Embryonic facial prominence (tissue), 1 donor: ENCODE measurements around the gene GAB2.
"Not testable (repeated sequence)": the region's sequence is repeated elsewhere in the genome, so short reads cannot be mapped to it uniquely, and the experiment has no call there.

Source experiments
- DNase-seq: peaks from one replicate; pipeline ENCODE4 v3.0.0-alpha.2; 2016; ENCODE audit errors: extremely low spot score

Gene GAB2

DNA sequence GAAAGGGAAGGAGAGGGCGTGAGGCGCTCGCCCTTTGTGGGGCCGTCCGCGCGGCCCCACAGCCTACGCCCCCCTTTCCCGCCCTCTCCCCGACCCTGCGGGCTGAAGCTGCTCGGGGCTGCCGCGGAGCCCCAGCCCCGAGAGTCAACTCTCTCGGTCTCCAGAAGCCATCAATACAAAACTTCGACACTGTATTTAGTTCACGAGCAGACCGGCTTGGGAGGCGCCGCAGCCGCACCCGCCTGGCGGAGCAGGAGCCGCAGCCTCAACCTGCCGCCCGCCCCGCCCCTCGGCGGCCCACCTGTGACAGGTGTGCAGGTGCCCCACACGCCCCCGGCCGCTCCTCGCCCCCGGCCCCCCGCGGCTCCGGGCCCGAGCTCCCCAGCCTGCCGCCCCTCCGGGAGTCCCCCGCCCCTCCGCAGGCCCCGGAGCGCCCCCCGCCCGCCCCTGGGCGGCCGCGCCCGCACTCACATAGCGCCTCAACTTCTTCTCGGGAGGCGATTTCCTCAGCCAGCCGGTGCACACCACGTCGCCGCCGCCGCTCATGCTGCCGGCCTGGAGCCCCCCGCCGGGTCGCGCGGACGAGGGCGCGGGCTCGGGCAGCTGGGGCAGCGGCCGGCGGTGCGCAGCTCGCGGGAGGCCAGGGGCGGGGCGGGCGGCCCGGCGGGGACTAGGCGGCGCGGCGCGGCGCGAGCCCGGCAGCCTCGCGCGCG, at the start of gene GAB2:
Gene GAB2, minus strand, starts transcription at position 646 of the 713 bp plus-strand sequence. Its CDS starts 100 bp downstream, at position 546.
- no peak for DNase-seq

GRCh38 chr11:78467370-78467769, 49.8 kb upstream of the GAB2 start:
- no peak for DNase-seq

DNA sequence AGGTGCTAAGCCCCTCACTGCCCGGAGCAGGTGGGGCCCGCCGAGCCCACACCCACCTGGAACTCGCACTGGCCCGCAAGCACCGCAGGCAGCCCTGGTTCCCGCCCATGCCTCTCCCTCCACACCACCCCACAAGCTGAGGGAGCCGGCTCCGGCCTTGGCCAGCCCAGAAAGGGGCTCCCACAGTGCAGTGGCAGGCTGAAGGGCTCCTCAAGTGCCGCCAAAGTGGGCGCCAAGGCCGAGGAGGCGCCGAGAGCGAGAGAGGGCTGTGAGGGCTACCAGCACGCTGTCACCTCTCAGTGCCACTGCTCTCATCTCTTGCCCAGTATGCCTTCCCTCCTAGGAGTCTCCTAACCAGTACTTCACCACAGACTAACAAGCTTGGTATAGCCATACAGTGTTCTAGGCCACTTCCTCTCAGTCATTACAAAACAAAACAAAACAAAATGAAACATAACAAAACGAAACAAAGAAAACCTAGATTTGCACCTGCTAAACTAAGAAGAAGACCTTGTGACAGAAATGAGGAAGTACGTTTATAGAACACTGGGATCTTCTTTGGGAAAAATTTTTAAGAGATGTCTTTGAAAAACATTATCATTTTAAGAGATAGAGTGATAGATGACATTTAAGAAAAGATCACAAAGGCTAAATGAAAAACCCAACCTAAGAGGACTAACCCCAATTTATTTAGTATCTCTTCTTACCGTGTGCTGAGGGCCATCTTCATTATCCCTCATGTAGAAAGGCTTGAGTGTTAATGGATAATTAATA, 47.7 kb upstream of the GAB2 start:
- DNase-seq = no peak

DNA sequence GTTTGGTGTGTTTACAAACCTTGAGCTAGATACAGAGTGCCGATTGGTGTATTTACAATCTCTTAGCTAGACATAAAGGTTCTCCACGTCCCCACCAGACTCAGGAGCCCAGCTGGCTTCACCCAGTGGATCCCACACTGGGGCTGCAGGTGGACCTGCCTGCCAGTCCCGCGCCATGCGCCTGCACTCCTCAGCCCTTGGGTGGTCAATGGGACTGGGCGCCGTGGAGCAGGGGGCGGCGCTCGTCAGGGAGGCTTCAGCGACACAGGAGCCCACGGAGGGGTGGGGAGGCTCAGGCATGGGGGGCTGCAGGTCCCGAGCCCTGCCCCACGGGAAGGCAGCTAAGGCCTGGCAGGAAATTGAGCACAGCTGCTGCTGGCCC, 47.2 kb upstream of the GAB2 start:
- DNase-seq = not testable (repeated sequence)

DNA sequence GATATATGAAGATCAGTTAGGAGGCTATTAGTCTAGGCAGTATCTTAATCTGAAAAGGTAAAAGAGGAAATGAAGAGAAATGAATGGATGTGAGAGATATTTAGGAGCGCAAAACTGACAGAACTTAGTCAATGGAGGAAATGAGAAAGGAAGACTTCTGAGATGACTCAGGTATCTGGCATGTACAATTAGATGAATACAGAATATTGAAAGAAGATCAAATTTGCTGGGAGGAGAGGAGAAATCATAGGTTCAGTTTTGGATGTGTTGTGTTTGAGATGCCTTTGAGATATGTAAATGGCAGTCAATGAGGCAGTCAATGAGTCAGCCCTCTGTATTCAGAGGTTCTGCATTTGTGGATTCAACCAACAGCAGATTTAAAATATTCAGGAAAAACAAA, 42.9 kb upstream of the GAB2 start:
- no peak for DNase-seq

DNA sequence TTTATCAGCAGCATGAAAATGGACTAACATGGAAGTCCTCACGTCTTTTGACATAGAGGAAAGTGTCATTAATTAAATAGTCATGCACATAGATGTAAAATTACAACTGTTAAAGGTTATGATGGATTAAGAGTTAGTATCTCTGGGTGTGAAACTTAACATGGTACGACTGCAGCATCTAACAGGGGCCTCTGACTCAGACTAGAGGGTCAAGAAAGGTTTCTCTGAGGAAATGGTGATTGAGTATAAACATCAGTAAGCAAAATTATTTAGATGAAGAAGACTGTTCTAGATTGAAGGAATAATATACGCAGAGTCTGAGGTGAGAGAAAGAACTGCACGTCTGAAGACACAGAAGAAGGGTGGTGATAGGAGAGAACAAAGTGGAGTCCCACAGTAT, 42.1 kb upstream of the GAB2 start:
- no peak for DNase-seq

- DNase-seq = no peak
These were observed 39.8 kb upstream of the GAB2 start for GRCh38 chr11:78457448-78457847.

DNA sequence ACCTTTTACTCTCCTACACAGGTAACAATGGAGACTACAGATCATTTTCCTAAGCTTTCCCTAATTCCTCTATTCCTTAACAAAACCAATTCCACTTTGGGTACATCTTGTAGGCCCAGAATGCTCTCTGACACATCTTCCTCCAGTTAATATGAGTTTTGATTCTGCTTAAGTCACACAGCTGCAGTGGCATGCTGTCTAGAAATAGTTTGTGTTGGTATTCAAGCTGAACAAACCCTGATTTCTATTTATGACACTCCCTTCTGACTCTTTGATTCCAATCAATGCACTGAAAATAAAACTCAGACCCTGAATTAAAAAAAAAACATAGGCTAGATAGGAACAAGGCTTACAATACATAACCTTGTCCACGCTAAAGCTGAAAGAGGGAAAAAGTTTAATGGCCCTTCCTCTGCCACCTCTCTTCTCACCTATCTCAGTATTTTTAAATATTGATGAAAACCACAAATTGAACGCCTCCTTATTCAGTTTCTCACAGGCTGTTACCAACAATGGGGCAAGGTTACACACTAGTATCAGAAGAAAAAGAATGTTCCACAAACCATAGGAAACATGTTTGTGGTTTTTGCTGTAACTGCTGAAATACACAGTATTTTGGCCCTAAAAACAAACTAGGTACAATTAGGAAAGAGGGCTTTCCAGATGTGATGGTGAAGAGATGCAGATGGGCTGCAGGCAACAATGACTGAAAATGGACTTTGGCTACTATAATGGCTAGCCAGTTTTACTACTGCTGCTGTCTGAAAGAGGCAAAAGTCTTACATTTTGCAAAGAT, 35.7 kb upstream of the GAB2 start:
- DNase-seq = no peak

- DNase-seq = no peak
These were observed 33.9 kb upstream of the GAB2 start for GRCh38 chr11:78451371-78452150.

GRCh38 chr11:78450866-78451265, 33.2 kb upstream of the GAB2 start:
- no peak for DNase-seq

GRCh38 chr11:78449866-78450265, 32.2 kb upstream of the GAB2 start:
- no peak for DNase-seq

DNA sequence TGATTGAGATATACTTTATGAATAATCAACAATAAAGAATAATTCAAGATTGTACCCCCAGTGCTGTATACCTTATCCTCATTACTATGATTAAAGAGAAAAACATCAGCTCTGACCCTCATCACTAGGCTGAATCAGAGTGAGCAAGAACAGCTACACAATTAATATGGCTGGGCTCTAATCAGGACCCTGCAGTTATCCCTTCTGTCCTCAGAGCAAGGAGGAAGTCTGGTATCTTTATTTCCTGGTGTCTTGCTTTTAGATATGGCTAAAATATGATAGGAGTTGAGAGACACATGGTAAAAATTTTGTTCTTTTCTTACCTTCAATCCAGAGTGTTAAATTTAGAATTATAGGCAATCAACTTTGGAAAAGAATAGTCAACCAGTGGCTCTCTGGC, 28.6 kb upstream of the GAB2 start:
- DNase-seq = no peak

DNA sequence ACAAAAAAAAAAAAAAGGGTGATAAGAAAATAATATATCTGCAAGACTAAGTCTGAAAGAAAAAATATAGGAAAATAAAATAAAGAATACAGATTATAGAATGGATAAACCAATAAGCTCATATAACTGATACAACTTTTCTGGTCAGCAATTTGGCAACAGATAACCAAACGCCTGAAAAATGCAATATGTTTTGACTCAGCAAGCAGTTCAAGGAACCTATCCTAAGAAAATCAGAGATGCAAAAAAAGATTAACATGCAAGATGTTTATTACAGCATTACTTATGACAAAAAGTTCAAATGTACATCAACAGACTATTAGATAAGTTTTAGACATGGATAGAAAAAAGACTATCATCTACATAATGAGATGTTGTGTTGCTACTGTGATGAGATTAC, 27.1 kb upstream of the GAB2 start:
- DNase-seq = no peak

- no peak for DNase-seq
These were observed 24.3 kb upstream of the GAB2 start for GRCh38 chr11:78441956-78442355.

GRCh38 chr11:78438298-78438975, 20.8 kb upstream of the GAB2 start:
- DNase-seq = no peak

- no peak for DNase-seq
These were observed 15.3 kb upstream of the GAB2 start for GRCh38 chr11:78432956-78433355.

- no peak for DNase-seq
These were observed 14.5 kb upstream of the GAB2 start for GRCh38 chr11:78432058-78432515.

DNA sequence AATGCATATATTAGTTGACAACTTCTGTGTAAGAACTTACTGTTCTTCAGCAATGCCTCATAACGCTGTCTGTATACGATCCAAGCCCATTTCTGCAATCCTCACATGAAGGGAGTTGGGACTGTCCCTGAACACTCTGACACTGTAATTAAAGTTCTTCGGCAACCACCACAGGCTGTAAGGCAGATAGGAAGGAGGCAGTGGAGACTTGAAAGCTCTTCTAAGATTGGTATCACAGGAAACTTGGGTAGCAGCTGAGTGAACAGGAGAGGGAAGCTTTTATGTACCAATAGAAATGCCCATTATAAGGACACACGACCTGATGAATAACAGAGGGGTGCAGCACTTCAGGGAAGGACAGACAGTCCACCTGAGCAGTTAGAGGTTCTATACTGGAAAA, 12.0 kb upstream of the GAB2 start:
- DNase-seq = no peak

- DNase-seq = no peak
These were observed 11.6 kb upstream of the GAB2 start for GRCh38 chr11:78429209-78429608.

GRCh38 chr11:78428773-78429172, 11.2 kb upstream of the GAB2 start:
- no peak for DNase-seq

- no peak for DNase-seq
These were observed 10.6 kb upstream of the GAB2 start for GRCh38 chr11:78428266-78428636.
